CD1c-positive myeloid dendritic cell (primary cell): ENCODE data around the gene NCKAP1.
"Not testable (repeated sequence)": the region's sequence is repeated elsewhere in the genome, so short reads cannot be mapped to it uniquely, and the experiment has no call there.

Experiments
- DNase-seq: peaks from one replicate; pipeline ENCODE4 v3.0.0-alpha.2; 2016; ENCODE audit errors: extremely low spot score

Gene NCKAP1

GRCh38 chr2:182880100-182880499, 158.2 kb downstream of the NCKAP1 start:
- not testable (repeated sequence) for DNase-seq

GRCh38 chr2:182876653-182877052, 161.6 kb downstream of the NCKAP1 start:
- not testable (repeated sequence) for DNase-seq

GRCh38 chr2:182870227-182870626, 168.0 kb downstream of the NCKAP1 start:
- DNase-seq: no peak

- no peak for DNase-seq
Observed at GRCh38 chr2:182868054-182868796, 170.0 kb downstream of the NCKAP1 start.

- DNase-seq: no peak
Observed at GRCh38 chr2:182867426-182868053, 170.7 kb downstream of the NCKAP1 start.

- DNase-seq: no peak
Observed at GRCh38 chr2:182866461-182867406, 171.5 kb downstream of the NCKAP1 start, which contains the start of gene FRZB. TSS of gene FRZB (minus strand) at chr2:182866637. CDS start at chr2:182866552, 85 bp downstream.

GRCh38 chr2:182866095-182866460, 172.2 kb downstream of the NCKAP1 start:
- no peak for DNase-seq

- DNase-seq: no peak
Observed at GRCh38 chr2:182864949-182865570, 173.2 kb downstream of the NCKAP1 start.

- no peak for DNase-seq
Observed at GRCh38 chr2:182863642-182864041, 174.6 kb downstream of the NCKAP1 start.

GRCh38 chr2:182862091-182862490, 176.2 kb downstream of the NCKAP1 start:
- no peak for DNase-seq

- DNase-seq: no peak
Observed at GRCh38 chr2:182860858-182861257, 177.4 kb downstream of the NCKAP1 start.
